Neural cell (in vitro differentiated cells): ENCODE results near the gene MS4A7. TPM values are rescaled to one million over a fixed set of nuclear protein-coding genes. Genes with fewer than 3 reads are reported as not detected.

Experiments used
- H2AFZ ChIP-seq: fragments of 200-600, 300-800 bp; sonication (generic), shearing (Covaris generic); 2 replicates; pipeline ENCODE4 v1.6.0; 2014; ENCODE audit warnings: low read depth, mild to moderate bottlenecking, antibody characterized with exemption, low read length, moderate library complexity
- H3F3A ChIP-seq: fragments of 200-600 bp; shearing (Covaris generic); 2 replicates; pipeline ENCODE4 v1.6.1; 2016; ENCODE audit warnings: mild to moderate bottlenecking, moderate library complexity, mixed read lengths, antibody characterized with exemption, low read length; ENCODE audit not compliant: insufficient read depth, poor library complexity, severe bottlenecking
- H3K27ac ChIP-seq: fragments of 200-600, 300-800 bp; sonication (generic), shearing (Covaris generic); 2 replicates; pipeline ENCODE4 v1.5.1; 2014; ENCODE audit warnings: mild to moderate bottlenecking, low read length, moderate library complexity
- H3K27me3 ChIP-seq: fragments of 300-800, 200-600 bp; sonication (generic), shearing (Covaris generic); 2 replicates; pipeline ENCODE4 v1.6.0; 2014; ENCODE audit warnings: mild to moderate bottlenecking, low read depth, low read length, moderate library complexity; ENCODE audit not compliant: insufficient read depth
- H3K36me3 ChIP-seq: fragments of 300-800, 200-600 bp; sonication (generic), shearing (Covaris generic); 2 replicates; pipeline ENCODE4 v1.5.1; 2014; ENCODE audit warnings: mild to moderate bottlenecking, antibody characterized with exemption, low read length, moderate library complexity; ENCODE audit not compliant: insufficient read depth
- H3K4me2 ChIP-seq: fragments of 300-800, 200-600 bp; sonication (generic), shearing (Covaris generic); 2 replicates; pipeline ENCODE4 v1.6.0; 2014; ENCODE audit warnings: mild to moderate bottlenecking, low read length
- H3K4me3 ChIP-seq: fragments of 300-800, 200-600 bp; sonication (generic), shearing (Covaris generic); 2 replicates; pipeline ENCODE4 v1.5.1; 2014; ENCODE audit warnings: mild to moderate bottlenecking, low read length, moderate library complexity
- H3K79me2 ChIP-seq: fragments of 200-600 bp; shearing (Covaris generic); replicated peaks from 2 replicates; pipeline ENCODE4 v1.6.0; 2014; ENCODE audit warnings: mild to moderate bottlenecking, low read length, moderate library complexity; ENCODE audit not compliant: insufficient read depth
- H3K9ac ChIP-seq: fragments of 300-800, 200-600 bp; sonication (generic), shearing (Covaris generic); 2 replicates; pipeline ENCODE4 v1.6.1; 2016; ENCODE audit warnings: mild to moderate bottlenecking, low read length, mixed read lengths
- H3K9me2 ChIP-seq: fragments of 200-600 bp; shearing (Covaris generic); 2 replicates; pipeline ENCODE4 v1.6.1; 2016; ENCODE audit warnings: mild to moderate bottlenecking, low read length, mixed read lengths; ENCODE audit not compliant: insufficient read depth
- H3K9me3 ChIP-seq: fragments of 200-600, 300-800 bp; sonication (generic), shearing (Covaris generic); 2 replicates; pipeline ENCODE4 v1.6.1; 2016; ENCODE audit warnings: mild to moderate bottlenecking, mixed run types, low read length, moderate library complexity, mixed read lengths
- H4K20me1 ChIP-seq: fragments of 200-600 bp; shearing (Covaris generic); 2 replicates; pipeline ENCODE4 v1.6.1; 2016; ENCODE audit warnings: mild to moderate bottlenecking, mixed run types; ENCODE audit not compliant: insufficient read depth
- EP300 ChIP-seq: fragments of 450-650 bp; conservative IDR thresholded peaks from 2 replicates; pipeline ENCODE4 v1.6.1; 2014; ENCODE audit warnings: antibody characterized with exemption, mild to moderate bottlenecking, moderate library complexity; ENCODE audit not compliant: poor library complexity, severe bottlenecking
- EZH2 ChIP-seq: fragments of 200-600, 300-800 bp; shearing (Covaris generic), sonication (generic); IDR thresholded peaks from 2 replicates; pipeline ENCODE4 v1.6.1; 2014; ENCODE audit warnings: antibody characterized with exemption, low read length, borderline replicate concordance, mild to moderate bottlenecking; ENCODE audit not compliant: insufficient read depth, poor library complexity, severe bottlenecking
- MXI1 ChIP-seq: fragments of 450-650 bp; conservative IDR thresholded peaks from 2 replicates; pipeline ENCODE4 v1.6.1; 2014; ENCODE audit warnings: antibody characterized with exemption, mild to moderate bottlenecking; ENCODE audit not compliant: poor library complexity, severe bottlenecking
- POLR2AphosphoS5 ChIP-seq: IDR thresholded peaks from 2 replicates; pipeline ENCODE4 v1.6.1; 2012
- RAD21 ChIP-seq: fragments of 450-650 bp; conservative IDR thresholded peaks from 2 replicates; pipeline ENCODE4 v1.6.1; 2014; ENCODE audit warnings: antibody characterized with exemption, mild to moderate bottlenecking, moderate library complexity
- SMC3 ChIP-seq: fragments of 450-650 bp; conservative IDR thresholded peaks from 2 replicates; pipeline ENCODE4 v1.6.1; 2014; ENCODE audit warnings: antibody characterized with exemption, mild to moderate bottlenecking, moderate library complexity; ENCODE audit not compliant: poor library complexity
- TAF1 ChIP-seq: IDR thresholded peaks from 2 replicates; pipeline ENCODE4 v1.6.1; 2012; ENCODE audit warnings: low read depth
- polyA plus RNA-seq: library from polyadenylated mRNA; depleted of rRNA; stranded (reverse); fragments of >200 nt; gene quantifications from 2 replicates; pipeline ENCODE4 v1.2.3, GENCODE V29; 2014
- TF ChIP-seq, protein P1 (sequence below): fragments of 450-650 bp; IDR thresholded peaks from 2 replicates; pipeline ENCODE4 v1.5.1; 2014; ENCODE audit warnings: antibody characterized with exemption, mild to moderate bottlenecking, moderate library complexity; ENCODE audit not compliant: poor library complexity, severe bottlenecking
- TF ChIP-seq, protein P2 (sequence below): IDR thresholded peaks from 2 replicates; pipeline ENCODE4 v1.6.1; 2012; ENCODE audit warnings: borderline replicate concordance

Gene MS4A7
- polyA plus RNA-seq, 1 donor from 2014 or later, result not detected

GRCh38 chr11:60393016-60393415 is 14.7 kb downstream of the MS4A7 start:
- Histone ChIP-seq H3K4me2 (no peak overlapping the region), H3K9me2 (no peaks in the 10 kb centered on the region), H3F3A (no peaks in the 10 kb centered on the region), H3K9me3 (no peaks in the 10 kb centered on the region), H3K79me2 (no peaks in the 10 kb centered on the region), H3K4me3 (no peak overlapping the region), H4K20me1 (no peaks in the 10 kb centered on the region), H3K9ac (no peak overlapping the region), H3K27me3 (peaks cover 1% of the 10 kb centered on the region), H2AFZ (no peak overlapping the region), H3K36me3 (no peaks in the 10 kb centered on the region), H3K27ac (no peak overlapping the region)
- no peak for TF ChIP-seq EP300
- TF ChIP-seq, protein P1, sequence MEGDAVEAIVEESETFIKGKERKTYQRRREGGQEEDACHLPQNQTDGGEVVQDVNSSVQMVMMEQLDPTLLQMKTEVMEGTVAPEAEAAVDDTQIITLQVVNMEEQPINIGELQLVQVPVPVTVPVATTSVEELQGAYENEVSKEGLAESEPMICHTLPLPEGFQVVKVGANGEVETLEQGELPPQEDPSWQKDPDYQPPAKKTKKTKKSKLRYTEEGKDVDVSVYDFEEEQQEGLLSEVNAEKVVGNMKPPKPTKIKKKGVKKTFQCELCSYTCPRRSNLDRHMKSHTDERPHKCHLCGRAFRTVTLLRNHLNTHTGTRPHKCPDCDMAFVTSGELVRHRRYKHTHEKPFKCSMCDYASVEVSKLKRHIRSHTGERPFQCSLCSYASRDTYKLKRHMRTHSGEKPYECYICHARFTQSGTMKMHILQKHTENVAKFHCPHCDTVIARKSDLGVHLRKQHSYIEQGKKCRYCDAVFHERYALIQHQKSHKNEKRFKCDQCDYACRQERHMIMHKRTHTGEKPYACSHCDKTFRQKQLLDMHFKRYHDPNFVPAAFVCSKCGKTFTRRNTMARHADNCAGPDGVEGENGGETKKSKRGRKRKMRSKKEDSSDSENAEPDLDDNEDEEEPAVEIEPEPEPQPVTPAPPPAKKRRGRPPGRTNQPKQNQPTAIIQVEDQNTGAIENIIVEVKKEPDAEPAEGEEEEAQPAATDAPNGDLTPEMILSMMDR, result no peak
- TF ChIP-seq EZH2, result no peak
- TF ChIP-seq SMC3, result no peak
- TF ChIP-seq, protein P2, sequence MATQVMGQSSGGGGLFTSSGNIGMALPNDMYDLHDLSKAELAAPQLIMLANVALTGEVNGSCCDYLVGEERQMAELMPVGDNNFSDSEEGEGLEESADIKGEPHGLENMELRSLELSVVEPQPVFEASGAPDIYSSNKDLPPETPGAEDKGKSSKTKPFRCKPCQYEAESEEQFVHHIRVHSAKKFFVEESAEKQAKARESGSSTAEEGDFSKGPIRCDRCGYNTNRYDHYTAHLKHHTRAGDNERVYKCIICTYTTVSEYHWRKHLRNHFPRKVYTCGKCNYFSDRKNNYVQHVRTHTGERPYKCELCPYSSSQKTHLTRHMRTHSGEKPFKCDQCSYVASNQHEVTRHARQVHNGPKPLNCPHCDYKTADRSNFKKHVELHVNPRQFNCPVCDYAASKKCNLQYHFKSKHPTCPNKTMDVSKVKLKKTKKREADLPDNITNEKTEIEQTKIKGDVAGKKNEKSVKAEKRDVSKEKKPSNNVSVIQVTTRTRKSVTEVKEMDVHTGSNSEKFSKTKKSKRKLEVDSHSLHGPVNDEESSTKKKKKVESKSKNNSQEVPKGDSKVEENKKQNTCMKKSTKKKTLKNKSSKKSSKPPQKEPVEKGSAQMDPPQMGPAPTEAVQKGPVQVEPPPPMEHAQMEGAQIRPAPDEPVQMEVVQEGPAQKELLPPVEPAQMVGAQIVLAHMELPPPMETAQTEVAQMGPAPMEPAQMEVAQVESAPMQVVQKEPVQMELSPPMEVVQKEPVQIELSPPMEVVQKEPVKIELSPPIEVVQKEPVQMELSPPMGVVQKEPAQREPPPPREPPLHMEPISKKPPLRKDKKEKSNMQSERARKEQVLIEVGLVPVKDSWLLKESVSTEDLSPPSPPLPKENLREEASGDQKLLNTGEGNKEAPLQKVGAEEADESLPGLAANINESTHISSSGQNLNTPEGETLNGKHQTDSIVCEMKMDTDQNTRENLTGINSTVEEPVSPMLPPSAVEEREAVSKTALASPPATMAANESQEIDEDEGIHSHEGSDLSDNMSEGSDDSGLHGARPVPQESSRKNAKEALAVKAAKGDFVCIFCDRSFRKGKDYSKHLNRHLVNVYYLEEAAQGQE, result no peak
- no peak for TF ChIP-seq MXI1
- TF ChIP-seq POLR2AphosphoS5, result no peak
- TF ChIP-seq TAF1, result no peak
- no peak for TF ChIP-seq RAD21

DNA sequence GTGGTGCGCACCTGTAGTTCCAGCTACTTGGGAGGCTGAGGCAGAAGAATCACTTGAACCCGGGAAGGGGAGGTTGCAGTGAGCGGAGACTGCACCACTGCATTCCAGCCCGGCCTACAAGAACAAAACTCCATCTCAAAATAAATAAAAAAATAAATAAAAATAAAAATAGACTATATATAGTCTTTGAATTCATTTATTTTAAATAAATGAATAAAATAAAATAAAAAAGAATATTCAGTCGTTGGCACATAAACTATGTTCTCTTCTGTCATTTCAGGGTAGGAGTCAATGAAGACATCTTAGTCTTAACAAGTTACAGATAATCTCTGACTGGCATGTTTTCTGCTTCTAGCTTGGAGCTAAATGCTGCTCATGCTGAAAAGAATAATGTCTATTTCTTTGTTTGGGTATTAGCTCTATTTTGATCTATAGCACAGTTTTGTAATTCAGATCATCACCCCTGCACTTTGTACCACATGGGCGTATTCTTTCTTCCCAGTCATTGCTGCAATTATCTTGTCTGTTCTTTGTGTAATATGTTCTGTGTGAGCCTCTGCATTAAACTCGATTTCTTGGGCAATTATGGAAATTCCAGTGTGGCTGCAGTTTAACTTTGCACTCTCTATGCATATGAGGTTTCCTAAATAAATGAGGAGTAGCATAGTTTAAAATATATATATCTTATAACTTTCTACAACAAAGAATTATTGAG is 16.5 kb downstream of the MS4A7 start:
- Histone ChIP-seq H3K4me3 (no peak overlapping the region), H3K4me2 (no peak overlapping the region), H3K9me2 (no peaks in the 10 kb centered on the region)

More for the DNA sequence above, 16.5 kb downstream of the MS4A7 start:
- Histone ChIP-seq H3K79me2 (no peaks in the 10 kb centered on the region), H3K9me3 (no peaks in the 10 kb centered on the region), H3K27me3 (peaks cover 5% of the 10 kb centered on the region), H3K27ac (peak overlapping the region; percentile 22), H2AFZ (no peak overlapping the region), H3K9ac (no peak overlapping the region), H4K20me1 (no peaks in the 10 kb centered on the region), H3F3A (no peaks in the 10 kb centered on the region), H3K36me3 (no peaks in the 10 kb centered on the region)
- peak; percentile 60 for TF ChIP-seq EP300
- TF ChIP-seq, protein P2, result no peak
- no peak for TF ChIP-seq SMC3
- TF ChIP-seq, protein P1, result no peak
- no peak for TF ChIP-seq EZH2
- no peak for TF ChIP-seq RAD21
- TF ChIP-seq POLR2AphosphoS5, result peak; percentile 73
- TF ChIP-seq MXI1, result no peak
- TF ChIP-seq TAF1, result no peak
